NAMALWA (cell line): ENCODE results near the gene MORN5.

Experiments used
- DNase-seq: peaks from one replicate; pipeline ENCODE4 v3.0.0-alpha.2; 2015; ENCODE audit warnings: low spot score

The MORN5 gene

DNA sequence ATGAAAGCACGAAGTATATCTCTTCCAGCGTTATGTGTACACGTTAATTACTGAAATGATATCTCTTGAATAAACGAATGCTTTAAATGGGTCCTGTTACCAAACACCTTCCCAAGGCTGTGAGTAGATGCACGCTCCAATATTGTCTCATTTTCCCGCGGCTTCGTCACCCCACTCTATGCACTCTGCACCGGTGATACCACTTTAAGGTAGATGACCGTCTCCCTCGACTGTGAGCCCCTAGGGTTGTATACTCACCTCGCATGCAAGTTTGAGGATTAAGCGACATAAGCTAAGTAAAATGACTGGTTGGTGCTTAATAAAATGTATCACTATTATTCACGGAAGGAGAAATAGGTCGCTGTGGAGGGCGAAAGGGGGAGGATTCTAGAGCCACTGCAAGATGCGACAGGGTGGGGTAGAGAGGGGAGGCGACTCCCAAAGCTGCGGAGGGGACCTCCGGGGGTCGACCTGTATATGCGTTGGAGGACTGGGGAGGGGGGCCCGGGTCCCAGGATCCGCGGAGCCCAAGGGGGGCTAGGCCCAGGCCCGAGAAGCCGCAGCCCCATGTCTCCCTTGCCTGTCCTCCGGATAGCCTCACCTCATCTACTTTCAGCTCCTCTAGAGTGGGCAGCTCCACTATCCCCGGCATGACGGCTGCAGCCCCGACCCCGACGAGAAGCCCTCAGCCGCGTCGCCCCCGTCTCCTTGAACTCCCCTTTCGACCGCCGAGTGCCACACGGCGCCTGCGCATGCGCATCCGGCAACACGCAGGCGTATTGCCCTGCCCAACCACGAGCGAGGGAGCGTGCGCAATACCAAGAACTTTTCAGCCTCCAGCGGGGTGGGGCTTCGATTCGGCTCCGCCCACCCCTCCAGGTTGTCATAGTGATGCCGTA lies at the start of gene MORN5, which contains the start of gene NDUFA8:
MORN5 (plus strand) TSS at position 883 of the 899 bp plus-strand sequence. CDS start 65 bp downstream, outside the sequence.
NDUFA8 (minus strand) TSS at position 754 of the 899 bp plus-strand sequence; CDS start at position 652, 102 bp downstream.
- peak; percentile 98 for DNase-seq

- no peak for DNase-seq
Measured at GRCh38 chr9:122110100-122110833, 49.4 kb upstream of the MORN5 start.

DNA sequence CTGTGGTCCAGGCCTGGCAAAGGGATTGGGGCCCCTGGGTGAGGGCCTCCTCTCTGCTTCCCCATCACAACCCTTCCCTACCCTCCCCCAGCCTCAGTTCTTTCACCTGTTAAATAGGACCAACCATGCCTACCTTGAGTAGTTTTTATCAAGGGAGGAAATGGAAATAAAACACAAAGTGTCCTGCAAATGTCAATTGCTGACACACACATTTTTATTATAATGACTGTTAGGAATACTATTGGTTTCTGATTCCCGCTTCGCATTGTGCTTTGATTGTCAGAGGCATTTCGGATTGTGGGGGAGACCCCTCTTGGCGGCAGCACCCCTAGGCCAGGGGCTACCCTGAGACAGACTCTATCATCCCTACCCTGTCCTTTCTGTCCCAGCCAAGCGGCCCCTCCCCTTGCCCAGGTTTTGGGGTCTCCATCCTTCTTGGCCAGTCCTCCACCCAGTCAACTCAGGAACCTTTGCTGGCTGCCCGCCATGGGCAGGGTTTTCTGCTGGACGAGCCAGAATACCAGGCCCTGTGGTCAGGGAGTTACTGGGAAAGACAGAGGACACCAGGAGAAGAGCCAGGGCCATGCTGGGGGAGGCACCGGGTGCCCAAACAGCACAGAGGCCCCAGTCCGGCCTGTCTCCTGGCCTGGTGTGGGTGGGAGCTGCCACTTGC lies 48.2 kb upstream of the MORN5 start:
- DNase-seq = no peak

DNA sequence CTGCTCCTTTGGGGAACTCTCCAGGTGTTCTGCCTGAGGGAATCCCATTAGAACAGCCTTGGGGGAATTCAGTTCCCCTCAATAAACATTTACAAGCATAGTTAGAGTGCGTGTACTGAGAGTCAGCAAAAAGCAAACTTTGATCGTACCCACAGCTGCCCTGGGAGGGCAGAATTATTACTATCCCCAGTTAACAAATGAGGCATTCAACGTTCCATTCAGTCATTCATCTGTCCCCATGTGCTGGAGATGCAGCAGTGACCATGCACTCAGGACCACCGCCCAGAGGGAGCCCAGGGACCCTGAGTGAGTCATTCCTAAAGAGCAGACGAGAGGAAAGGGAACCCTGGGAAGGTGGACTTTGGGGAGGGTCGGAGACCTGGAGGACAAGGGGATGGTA lies 47.5 kb upstream of the MORN5 start:
- DNase-seq = no peak

DNA sequence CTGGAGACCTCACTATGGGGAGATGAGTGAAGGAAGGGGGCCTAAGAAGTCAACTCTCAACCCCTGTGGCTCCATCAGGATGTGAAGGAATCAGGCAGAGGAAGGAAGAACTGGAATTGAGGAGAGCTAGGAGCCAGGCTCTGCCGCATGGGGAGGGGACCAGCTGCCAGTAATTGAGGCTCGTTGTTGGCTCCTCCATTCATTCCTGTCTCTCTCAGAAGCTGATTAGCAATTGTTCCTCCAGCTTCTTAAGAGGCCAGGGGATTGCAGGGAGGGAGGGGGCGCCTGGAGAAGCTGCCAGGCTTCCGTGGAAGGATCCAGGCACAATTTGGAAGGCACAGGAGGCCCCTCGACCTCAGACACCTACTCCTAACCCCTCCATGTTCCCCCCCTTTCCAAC lies 46.1 kb upstream of the MORN5 start:
- no peak for DNase-seq

- DNase-seq = no peak
Measured at GRCh38 chr9:122115176-122116035, 44.3 kb upstream of the MORN5 start.

- no peak for DNase-seq
Measured at GRCh38 chr9:122116040-122116439, 43.7 kb upstream of the MORN5 start.

- no peak for DNase-seq
Measured at GRCh38 chr9:122116448-122117173, 43.1 kb upstream of the MORN5 start.

- peak; percentile 47 for DNase-seq
Measured at GRCh38 chr9:122117241-122117640, 42.5 kb upstream of the MORN5 start.

DNA sequence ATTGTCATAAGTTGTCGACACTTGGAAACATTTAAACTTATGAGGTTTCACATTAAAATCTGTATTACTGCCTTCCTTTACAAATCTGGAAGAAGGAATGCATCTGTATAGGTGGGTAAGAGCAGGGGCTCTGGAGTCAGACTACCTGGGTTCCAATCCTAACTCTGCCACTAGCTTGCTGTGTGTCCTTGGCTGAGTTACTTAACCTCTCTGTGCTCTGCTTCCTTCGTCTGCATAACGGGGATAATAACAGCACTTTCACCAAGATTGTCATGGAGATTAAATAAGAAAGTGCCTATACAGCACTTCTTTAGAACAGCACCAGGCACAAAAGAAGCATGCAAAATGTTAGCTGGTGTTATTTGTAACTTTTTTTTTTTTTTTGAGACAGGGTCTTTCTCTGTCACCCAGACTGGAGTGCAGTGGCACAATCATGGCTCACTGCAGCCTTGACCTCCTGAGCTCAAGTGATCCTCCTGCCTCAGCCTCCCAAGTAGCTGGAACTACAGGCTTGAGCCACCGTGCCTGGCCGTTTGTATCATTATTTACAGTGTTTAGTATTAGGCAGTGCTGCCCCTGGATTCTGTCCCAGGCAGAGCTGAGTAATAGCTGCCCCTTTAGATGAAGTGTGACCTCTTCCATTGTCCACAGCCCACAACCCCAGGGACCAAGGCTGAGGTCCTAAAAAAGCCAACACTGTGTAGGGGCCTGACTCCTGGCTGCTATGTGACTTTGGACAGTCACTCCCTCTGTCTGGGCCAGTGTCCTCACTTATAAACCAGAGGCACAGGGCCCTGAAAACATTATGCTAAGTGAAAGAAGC lies 41.2 kb upstream of the MORN5 start:
- DNase-seq = no peak

- no peak for DNase-seq
Measured at GRCh38 chr9:122119166-122119521, 40.6 kb upstream of the MORN5 start.

GRCh38 chr9:122119721-122120120 lies 40.0 kb upstream of the MORN5 start:
- no peak for DNase-seq

DNA sequence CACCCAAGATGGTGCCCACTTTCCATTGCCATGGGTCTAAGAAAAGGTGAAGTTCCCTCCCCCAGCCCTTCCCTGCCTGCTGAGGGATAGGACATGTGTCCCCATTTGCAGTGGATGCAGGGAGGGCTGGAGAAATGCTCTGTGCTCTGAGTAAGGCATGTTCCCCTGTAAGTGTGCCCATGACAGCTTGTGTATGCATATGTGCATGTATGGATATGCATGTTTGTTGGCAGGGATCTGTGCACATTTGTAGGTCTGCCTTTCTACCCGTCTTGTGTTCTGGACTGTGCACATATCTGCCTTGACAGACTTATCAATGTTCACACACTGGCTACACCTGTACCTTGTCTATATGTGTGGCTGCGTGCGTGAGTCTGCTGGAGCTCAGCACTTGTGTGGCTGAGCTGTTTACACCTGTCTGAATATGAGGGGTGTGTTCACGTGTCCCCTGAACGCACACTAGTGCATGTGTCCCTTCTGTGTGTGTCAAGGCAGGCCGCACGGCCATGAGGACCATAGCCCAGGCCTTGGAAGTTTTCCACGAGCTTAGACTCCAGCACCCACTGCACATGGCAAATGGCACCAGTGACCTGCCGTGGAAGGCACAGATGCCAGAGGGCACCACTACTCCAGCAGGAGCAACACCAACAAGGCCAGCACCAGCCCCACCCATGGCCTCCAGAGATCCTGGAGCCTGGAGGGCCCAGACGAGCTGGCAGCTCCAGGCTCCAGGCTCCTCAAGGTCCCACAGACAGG lies 39.2 kb upstream of the MORN5 start:
- no peak for DNase-seq

DNA sequence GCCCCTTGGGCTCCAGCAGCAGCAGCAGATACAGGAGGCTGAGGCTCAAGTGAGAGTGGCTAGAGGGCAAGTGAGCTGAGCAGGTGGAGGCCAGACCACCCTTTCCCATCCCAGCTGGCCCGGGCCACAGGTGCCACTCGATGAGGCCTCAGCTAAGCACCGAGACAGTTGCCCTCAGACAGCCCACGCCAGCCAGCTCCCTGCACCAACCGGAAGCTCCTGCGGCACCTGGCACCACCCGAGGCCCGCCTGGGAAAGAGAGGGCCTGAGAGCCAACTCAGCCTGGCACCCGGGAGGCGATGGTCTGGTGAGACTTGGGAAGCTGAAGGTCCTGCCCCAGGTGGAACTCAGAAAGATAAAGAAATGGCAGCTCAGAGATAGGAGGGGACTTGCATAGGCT lies 38.3 kb upstream of the MORN5 start:
- no peak for DNase-seq

GRCh38 chr9:122121931-122122330 lies 37.8 kb upstream of the MORN5 start:
- DNase-seq = no peak

DNA sequence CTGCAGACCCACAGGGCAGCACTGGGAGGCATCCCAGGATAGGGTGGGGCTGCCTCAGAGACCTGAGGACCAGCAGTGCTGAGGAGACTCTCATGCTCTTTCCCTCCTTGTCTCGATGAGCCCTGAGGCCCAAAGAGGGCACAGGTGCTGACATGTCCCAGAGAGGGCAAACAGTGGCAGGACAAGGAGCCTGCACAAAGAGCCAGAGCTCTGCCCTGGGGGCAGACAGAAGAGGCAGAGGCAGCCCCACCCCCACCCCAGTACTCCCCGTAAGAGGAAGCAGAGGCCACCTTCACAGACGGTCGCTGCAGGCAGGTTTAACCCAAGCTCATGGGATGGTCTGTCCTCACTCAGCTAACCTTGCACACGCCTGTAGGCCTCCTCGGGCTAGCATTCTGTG lies 37.2 kb upstream of the MORN5 start:
- DNase-seq = no peak

GRCh38 chr9:122122903-122123632 lies 36.6 kb upstream of the MORN5 start:
- peak; percentile 85 for DNase-seq

- no peak for DNase-seq
Measured at GRCh38 chr9:122124048-122124447, 35.7 kb upstream of the MORN5 start.

GRCh38 chr9:122124528-122124927 lies 35.2 kb upstream of the MORN5 start:
- DNase-seq = no peak
